Aorta (tissue), 5 donors: ENCODE data around the gene ATP6V0D1. TPM values are rescaled to one million over a fixed set of nuclear protein-coding genes. Genes with fewer than 3 reads are reported as not detected.

Source experiments
- ATAC-seq: fragments of 200-7000 bp; cut with Tn5 transposase; one replicate; pipeline ENCODE4 v1.9.1; 2022; ENCODE audit warnings: moderate library complexity; ENCODE audit not compliant: low FRiP score
- DNase-seq, 2 donors: peaks; one replicate each; pipeline ENCODE4 v3.0.0-alpha.2; 2020
- H3K27ac ChIP-seq, 2 donors: one replicate each; pipeline ENCODE4 v1.5.1; 2013; ENCODE audit warnings: low read length in 2 of 2, mild to moderate bottlenecking in 2 of 2, moderate library complexity in 2 of 2, control low read depth in 1 of 2, inconsistent platforms in 1 of 2, low read depth in 1 of 2
- H3K27me3 ChIP-seq, 2 donors: one replicate each; pipeline ENCODE4 v1.6.1; 2013; ENCODE audit warnings: control low read depth in 1 of 2, low read length in 1 of 2, mild to moderate bottlenecking in 1 of 2, moderate library complexity in 1 of 2; ENCODE audit not compliant: insufficient read depth in 2 of 2, control insufficient read depth in 1 of 2
- H3K36me3 ChIP-seq, 2 donors: one replicate each; pipeline ENCODE4 v1.6.1; 2013; ENCODE audit warnings: control low read depth in 1 of 2, low read length in 1 of 2, mild to moderate bottlenecking in 1 of 2; ENCODE audit not compliant: insufficient read depth in 2 of 2, control insufficient read depth in 1 of 2
- H3K4me1 ChIP-seq, 2 donors: one replicate each; pipeline ENCODE4 v1.6.1; 2013; ENCODE audit warnings: low read length in 2 of 2, control low read depth in 1 of 2, mild to moderate bottlenecking in 1 of 2, moderate library complexity in 1 of 2; ENCODE audit not compliant: insufficient read depth in 2 of 2, control insufficient read depth in 1 of 2
- H3K4me3 ChIP-seq, 2 donors: one replicate each; pipeline ENCODE4 v1.5.1; 2013; ENCODE audit warnings: low read length in 2 of 2, control low read depth in 1 of 2, mild to moderate bottlenecking in 1 of 2
- H3K9me3 ChIP-seq: one replicate; pipeline ENCODE4 v1.6.1; 2013; ENCODE audit warnings: mild to moderate bottlenecking, low read length; ENCODE audit not compliant: control insufficient read depth
- WGBS, 2 donors: extraction: QIAGEN DNeasy Blood & Tissue Kit; methylation state at CpG; one replicate each; pipeline ENCODE4 v1.1.7; 2013; 5-methylcytosine and 5-hydroxymethylcytosine counted together
- intact Hi-C, 2 donors: fragments of 100-400 bp; cut with DNase I; formaldehyde crosslinking; loops; one replicate each; pipeline versions ENCODE4 v1.14.2 to v1.15.0; 2022
- polyA plus RNA-seq, 2 donors: library from polyadenylated mRNA; stranded (reverse); fragments of 200-250 nt; gene quantifications; one replicate each; pipeline ENCODE4 v1.2.3, GENCODE V29; 2013
- total RNA-seq, 2 donors: library from RNA; stranded (reverse); fragmentation: NEBNext Ultra II Directional; extraction: Animal tissue kit (Norgen Biotek cat#: 25700); gene quantifications; one replicate each; pipeline ENCODE4 v1.2.1, GENCODE V29; 2021
- donor health status: healthy with polysubstance abuse.
- donor health status: Bipolar disorder and iron deficiency.
- donor health status: DM: no; HTN: no; CAD: no.
- donor health status: DM: no; HTN: no; CAD: no.
- donor health status: DM: yes; HTN: yes; CAD: no.

ATP6V0D1 gene
- total and polyA plus RNA-seq, 4 donors, result 52.0 to 88.0 (median 60.3) TPM

DNA sequence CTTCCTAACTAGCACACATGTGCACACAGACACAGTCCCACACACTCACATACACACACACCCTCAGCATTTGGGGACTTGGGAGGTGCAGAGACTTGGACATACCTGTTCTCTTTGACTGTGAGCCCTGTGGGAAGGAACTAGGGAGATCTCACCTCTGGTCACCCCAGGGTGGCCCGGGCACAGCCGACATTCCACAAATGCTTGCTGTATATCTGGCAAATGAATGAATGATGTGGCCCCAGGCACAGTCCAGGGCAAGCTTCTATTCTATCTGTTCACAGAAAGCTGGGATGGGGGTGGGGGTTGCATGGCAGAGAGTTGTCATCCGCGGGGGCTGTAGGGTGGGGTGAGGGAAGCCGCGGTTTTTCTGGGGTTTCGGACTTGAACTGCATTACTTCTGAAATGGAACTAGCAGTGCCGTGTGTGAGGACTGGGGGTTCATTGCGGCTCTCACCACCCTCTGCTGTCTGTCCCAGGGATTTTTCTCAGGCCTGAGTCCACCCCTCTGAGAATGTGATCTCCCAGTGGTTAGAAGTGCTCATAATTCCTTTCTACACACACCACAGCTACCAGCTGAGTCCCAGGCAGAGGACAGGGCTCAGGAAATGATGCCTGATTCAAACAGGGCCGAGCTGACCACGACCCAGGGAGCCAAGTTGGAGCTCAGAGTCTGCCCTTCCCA, 44.4 kb upstream of the ATP6V0D1 start:
- H3K27me3 ChIP-seq, result no peaks in the 10 kb centered on the region
- H3K4me1 ChIP-seq, result no peaks in the 10 kb centered on the region
- H3K27ac ChIP-seq, result no peak overlapping the region
- 73 to 75% methylated on average over 11 of the region's 11 CpGs for WGBS, 2 donors
- H3K9me3 ChIP-seq, result no peaks in the 10 kb centered on the region
- DNase-seq, result no peak
- ATAC-seq, result no peak
- intact Hi-C loops, result loop anchor here in 1 of 2 donors (5.0 kb wide), 1 partner anchor 37 kb away; the partner anchor contains the start of gene CTCF
- no peaks in the 10 kb centered on the region for H3K36me3 ChIP-seq
- no peak overlapping the region for H3K4me3 ChIP-seq

DNA sequence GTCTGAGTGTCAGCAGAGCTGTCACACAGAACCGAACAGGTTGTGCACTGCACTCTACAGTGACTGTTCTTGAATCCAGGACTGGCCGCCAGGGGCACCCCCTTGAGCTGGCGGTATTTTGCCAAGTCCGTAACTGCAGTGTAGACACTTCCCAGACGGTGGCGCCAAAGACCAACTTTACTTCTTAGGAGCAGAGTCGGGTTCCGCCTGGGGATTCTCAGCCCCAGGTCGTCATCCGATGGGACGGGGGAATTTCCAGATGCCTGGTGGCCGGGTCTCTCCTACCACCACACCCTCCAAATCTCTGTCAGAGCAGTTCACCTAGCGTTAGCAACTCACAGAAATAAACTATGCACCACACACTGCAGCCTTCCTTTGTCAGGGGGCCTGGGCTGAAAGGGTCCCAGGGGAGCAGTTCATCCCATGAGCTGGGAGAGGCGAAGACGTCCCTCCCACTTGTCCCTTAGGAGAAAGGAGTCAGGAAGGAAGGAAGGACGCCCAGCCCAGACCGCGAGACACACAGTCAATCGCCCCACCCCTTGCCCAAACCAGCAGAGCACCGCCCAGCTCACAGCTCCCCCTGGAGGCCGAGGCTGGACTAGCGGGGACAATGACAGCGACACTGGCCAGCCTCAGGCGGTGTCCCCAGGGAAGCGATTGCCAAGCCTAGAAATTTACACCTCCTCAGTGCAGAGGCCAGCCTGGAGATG, 40.3 kb upstream of the ATP6V0D1 start:
- Histone ChIP-seq H3K27ac (peak overlapping the region; percentile 10 to 96), H3K27me3 (no peaks in the 10 kb centered on the region), H3K9me3 (no peaks in the 10 kb centered on the region), H3K4me1 (no peaks in the 10 kb centered on the region), H3K36me3 (no peaks in the 10 kb centered on the region), H3K4me3 (peak overlapping the region in 1 of 2 donors; percentile 67)
- WGBS, 2 donors, result 0 to 1% methylated on average over 25 of the region's 25 CpGs
- ATAC-seq (peak; percentile 97), DNase-seq (peak; percentile 97 to 98)
- intact Hi-C loops, result loop anchor here (2.0 to 5.0 kb wide), 2 partner anchors 39 to 148 kb away; partner anchors contain the start of genes AGRP (in 1 of the 2) and ATP6V0D1 (in 1 of the 2)

DNA sequence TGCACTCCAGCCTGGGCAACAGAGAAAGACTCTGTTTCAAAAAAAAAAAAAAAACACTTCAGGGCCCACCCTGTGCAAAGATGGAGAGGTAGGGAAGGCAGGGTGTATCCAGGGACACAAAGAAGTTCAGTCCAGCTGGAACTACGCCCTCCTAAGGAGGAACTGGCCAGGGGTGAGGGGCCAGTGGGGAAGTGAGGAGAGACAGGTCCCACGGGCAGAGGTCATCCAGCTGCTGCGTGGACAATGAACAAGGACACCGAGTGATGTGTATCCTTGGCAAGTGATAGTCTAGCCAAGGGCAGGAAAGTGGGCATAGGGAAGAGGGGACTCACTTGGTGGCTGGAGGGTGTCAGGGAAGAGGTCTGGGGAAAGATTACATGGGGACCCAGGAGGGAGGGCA, 38.3 kb upstream of the ATP6V0D1 start:
- Histone ChIP-seq H3K36me3 (no peaks in the 10 kb centered on the region), H3K27me3 (no peaks in the 10 kb centered on the region), H3K27ac (no peak overlapping the region), H3K4me1 (no peaks in the 10 kb centered on the region), H3K9me3 (no peaks in the 10 kb centered on the region), H3K4me3 (no peak overlapping the region)
- 82% methylated on average over 4 of the region's 4 CpGs for WGBS, 2 donors
- intact Hi-C loops, result no loop called here
- ATAC-seq, result no peak
- no peak for DNase-seq

DNA sequence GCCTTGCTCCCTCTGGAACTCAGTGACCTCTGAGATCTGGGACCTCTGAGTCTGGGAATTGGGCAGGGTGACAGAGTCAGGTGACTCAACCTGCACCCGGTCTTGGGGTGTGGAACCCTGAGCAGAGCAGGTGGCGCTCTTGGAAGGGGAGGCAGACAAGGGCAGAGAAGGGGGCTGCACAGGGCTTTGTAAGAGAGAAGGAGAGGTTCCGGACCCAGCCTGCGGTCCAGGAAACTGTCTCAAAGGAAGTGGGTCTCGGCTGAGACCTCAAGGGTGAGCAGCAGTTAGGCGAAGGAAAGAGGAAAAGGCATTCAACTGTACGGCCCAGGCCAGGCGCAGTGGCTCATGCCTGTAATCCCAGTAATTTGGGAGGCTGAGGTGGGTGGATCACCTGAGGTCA, 37.7 kb upstream of the ATP6V0D1 start:
- no peak overlapping the region for H3K27ac ChIP-seq
- intact Hi-C loops, result no loop called here
- ATAC-seq (no peak), DNase-seq (no peak)
- H3K9me3 ChIP-seq, result no peaks in the 10 kb centered on the region
- no peaks in the 10 kb centered on the region for H3K36me3 ChIP-seq
- no peaks in the 10 kb centered on the region for H3K4me1 ChIP-seq
- H3K4me3 ChIP-seq, result no peak overlapping the region
- no peaks in the 10 kb centered on the region for H3K27me3 ChIP-seq
- 87 to 91% methylated on average over 8 of the region's 8 CpGs for WGBS, 2 donors

DNA sequence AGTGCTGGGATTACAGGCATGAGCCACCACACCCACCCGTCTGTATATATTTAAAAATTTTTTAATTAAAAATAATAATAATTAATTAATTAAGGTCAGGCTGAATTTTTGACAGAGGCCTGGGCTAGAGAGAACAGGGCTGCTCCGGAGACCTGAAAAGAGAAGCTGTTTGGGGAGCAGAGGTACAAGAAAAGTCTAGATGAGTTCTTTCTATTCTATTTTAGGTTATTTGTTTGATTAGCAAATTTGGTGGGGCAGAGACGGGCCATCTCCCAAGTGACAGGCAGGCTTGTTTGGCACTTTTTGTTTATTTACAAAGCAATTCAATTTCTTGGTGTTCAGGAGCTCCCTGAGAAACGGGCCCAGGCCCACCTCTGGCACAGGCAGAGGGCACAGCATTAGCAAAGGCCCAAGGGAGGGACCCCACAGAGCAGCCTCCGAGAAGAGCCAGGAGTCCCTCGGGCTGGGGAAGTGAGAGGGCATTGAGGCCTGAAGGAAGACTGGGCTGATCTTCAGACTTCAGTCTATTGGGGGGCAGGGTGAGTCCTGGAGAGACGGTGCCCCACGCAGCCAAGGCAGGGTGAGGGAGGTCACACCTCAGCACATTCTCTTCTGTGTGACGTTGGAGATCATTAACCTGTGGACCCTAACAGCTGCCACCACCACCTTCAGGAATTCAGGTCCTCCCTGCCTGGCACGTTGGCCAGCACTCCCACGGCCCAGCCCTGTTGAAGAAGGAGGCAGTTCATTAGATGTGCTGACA, 36.9 kb upstream of the ATP6V0D1 start:
- 67 to 70% methylated on average over 11 of the region's 11 CpGs for WGBS, 2 donors
- intact Hi-C loops, result no loop called here
- no peaks in the 10 kb centered on the region for H3K36me3 ChIP-seq
- H3K9me3 ChIP-seq, result no peaks in the 10 kb centered on the region
- H3K4me3 ChIP-seq, result no peak overlapping the region
- ATAC-seq (no peak), DNase-seq (no peak)
- H3K27ac ChIP-seq, result no peak overlapping the region
- no peaks in the 10 kb centered on the region for H3K27me3 ChIP-seq
- H3K4me1 ChIP-seq, result no peaks in the 10 kb centered on the region

DNA sequence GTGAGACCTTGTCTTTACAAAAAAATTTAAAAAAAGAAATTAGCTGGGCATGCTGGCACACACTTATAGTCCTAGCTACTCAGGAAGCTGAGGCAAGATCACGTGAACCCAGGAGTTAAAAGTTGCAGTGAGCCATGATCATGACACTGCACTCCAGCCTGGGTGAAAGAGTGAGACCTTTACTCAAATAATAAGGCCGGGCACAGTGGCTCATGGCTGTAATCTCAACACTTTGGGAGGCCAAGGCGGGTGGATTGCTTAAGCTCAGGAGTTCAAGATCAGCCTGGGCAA, 36.1 kb upstream of the ATP6V0D1 start:
- ATAC-seq (no peak), DNase-seq (no peak)
- Histone ChIP-seq H3K36me3 (no peaks in the 10 kb centered on the region), H3K4me3 (no peak overlapping the region), H3K9me3 (no peaks in the 10 kb centered on the region), H3K27ac (no peak overlapping the region), H3K4me1 (no peaks in the 10 kb centered on the region), H3K27me3 (no peaks in the 10 kb centered on the region)
- WGBS, 2 donors, result 79 to 87% methylated on average over 3 of the region's 3 CpGs
- intact Hi-C loops, result no loop called here

DNA sequence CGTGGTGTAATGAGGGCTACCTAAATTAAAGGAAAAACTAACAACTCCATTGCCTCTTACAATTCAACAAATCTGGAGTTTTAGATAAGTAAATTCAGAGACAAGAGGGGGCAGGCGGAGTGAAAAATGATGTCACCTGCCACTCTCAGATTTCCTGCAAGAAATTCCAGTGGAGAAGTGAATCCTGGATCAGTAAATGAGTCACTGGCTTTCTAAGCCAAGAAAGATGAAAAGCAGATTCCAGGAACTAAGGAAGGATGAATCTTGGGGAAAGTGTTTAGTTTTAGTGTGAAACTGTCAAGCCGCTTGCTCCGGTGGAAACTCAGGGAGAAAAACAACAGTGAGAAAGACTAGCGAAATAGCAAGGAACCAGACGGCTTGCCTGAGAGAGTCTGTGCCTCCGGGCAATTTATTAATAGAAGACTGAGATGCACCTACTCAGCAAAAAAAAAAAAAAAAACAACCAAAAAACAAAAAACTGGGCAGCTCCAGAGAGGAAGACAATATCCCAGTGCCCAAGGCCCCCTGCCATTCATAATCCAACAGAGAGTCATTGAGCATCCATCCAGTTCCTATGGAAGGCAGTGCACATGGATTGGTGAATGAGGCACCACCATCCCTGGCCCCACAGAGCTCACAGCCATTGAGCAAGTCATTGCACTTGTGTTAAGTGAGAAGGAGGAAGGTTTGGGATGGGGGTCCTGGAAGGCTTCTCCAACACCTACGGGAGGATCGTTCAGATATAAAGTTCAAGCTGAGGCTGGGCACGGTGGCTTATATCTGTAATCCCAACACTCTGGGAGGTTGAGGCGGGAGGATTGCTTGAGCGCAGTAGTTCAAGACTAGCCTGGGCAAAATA, 35.6 kb upstream of the ATP6V0D1 start:
- Histone ChIP-seq H3K4me3 (no peak overlapping the region), H3K27me3 (no peaks in the 10 kb centered on the region), H3K4me1 (no peaks in the 10 kb centered on the region), H3K27ac (no peak overlapping the region), H3K36me3 (no peaks in the 10 kb centered on the region), H3K9me3 (no peaks in the 10 kb centered on the region)
- ATAC-seq (no peak), DNase-seq (no peak)
- 78 to 82% methylated on average over 12 of the region's 12 CpGs for WGBS, 2 donors
- intact Hi-C loops, result no loop called here

DNA sequence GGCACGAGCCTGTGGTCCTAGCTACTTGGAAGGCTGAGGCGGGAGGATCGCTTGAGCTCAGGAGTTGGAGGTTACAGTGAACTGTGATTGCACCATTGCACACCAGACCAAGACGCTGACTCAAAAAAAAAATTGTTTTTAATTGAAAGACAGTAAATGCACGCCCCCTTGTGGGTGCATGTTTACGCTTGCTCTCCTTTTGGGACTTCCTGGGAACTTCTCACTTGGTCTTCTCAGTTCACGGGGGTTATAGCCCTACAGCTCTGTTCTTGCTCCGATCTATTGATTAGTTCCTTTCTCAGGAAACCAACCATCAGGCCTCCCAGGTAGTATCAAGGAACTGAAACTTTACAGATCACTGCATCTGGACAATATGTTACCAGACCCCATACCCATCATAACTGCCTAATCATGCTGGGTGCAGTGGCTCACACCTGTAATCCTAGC, 33.4 kb upstream of the ATP6V0D1 start:
- DNase-seq (peak; percentile 86 to 91), ATAC-seq (peak; percentile 64)
- Histone ChIP-seq H3K4me3 (no peak overlapping the region), H3K9me3 (no peaks in the 10 kb centered on the region), H3K36me3 (no peaks in the 10 kb centered on the region), H3K27me3 (no peaks in the 10 kb centered on the region), H3K27ac (no peak overlapping the region), H3K4me1 (no peaks in the 10 kb centered on the region)
- 19 to 24% methylated on average over 8 of the region's 8 CpGs for WGBS, 2 donors
- intact Hi-C loops, result no loop called here
